ENCODE results near the gene ANGPTL7.
A peak's percentile ranks its signal among the peaks of the same experiment; 100 is the strongest.
"Not testable (repeated sequence)": the region's sequence is repeated elsewhere in the genome, so short reads cannot be mapped to it uniquely, and the experiment has no call there.

Gene ANGPTL7

GRCh38 chr1:11169202-11169601 is 20.0 kb upstream of the ANGPTL7 start:
- no peak for DNase-seq (ENCODE audit: low spot score)

GRCh38 chr1:11170102-11170501 is 19.1 kb upstream of the ANGPTL7 start:
- no peak for DNase-seq (ENCODE audit: low spot score)

DNA sequence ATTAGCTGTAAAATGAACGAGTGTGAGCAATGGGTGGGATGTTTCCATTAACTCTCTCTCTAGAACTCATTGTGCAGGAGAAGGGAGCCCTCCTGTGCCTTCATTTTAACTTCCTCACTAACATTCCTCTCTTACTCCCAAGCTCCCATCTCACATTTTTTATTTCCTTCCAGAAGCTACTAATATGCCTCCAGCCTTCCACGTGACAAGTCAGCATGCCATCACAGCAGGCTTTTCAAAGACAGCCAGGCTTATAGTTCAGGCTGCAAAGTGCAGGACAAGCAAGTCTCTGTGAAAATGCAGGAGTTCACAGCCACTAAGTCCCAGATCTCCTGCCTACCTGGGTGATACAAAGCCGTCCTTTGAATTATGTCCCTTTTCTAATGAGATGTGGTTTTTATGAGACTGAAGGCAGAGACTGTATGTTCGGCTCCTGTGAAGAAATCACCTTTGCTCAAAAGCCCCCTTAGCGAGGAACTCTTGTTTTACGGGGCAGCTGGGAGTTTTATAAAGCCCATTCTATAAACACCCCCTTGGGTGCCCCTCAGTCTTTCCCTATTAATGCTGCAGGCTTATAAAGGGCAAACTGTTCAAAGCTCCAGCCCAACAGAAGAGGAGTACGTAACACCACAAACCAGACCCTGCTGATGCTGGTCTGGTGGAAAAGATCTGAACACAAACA is 14.8 kb upstream of the ANGPTL7 start:
- DNase-seq (ENCODE audit: low spot score) = no peak

DNA sequence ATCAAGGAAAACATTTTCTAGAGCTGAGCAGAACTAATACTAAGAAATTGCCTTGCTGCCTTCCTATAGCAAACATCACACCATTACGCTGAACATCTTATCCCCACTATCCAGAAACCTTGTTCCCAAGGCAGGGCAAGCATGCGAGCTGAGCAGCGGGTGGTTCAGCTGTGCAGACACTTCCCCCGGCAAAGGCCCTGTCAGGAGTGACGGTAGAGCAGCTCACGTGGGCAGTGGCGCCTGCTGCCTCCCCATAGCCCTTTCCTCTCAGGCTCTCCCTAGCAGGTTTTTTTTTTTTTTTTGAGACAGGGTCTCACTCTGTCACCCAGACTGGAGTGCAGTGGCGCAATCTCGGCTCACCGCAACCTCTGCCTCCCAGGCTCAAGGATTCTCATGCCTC is 13.7 kb upstream of the ANGPTL7 start:
- DNase-seq (ENCODE audit: low spot score) = no peak

DNA sequence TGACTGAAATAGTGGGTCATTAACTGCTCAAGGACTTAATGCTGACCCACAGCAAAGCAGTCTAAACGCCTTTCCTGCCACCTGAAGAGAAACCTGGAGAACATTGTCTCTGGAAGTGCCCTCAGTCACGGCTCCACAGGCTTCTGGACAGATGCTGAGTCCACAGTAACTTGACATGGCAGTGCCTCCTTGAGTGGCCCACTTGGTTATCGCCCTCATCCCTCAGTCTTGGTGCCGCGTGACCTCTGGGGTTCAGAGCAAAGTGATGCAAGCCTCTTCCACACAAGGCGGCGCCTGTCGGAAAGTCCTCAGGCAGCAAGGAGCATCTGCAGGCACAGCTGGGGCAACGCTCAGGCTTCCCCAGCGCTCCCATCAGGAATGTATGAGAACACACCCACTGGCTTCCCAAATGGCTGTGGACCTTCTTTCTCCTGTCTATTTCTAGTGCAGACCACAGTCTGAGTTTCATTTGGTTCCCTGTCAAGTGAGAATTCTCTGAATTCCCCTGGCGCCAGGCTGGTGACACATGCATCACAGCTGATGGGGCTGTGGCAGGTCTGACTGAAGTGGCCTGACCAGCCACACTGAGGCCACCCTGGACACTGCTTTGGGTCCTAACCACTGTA is 13.0 kb upstream of the ANGPTL7 start:
- DNase-seq (ENCODE audit: low spot score) = no peak

- DNase-seq (ENCODE audit: low spot score) = no peak
Observed at GRCh38 chr1:11178021-11179015, 10.8 kb upstream of the ANGPTL7 start.

DNA sequence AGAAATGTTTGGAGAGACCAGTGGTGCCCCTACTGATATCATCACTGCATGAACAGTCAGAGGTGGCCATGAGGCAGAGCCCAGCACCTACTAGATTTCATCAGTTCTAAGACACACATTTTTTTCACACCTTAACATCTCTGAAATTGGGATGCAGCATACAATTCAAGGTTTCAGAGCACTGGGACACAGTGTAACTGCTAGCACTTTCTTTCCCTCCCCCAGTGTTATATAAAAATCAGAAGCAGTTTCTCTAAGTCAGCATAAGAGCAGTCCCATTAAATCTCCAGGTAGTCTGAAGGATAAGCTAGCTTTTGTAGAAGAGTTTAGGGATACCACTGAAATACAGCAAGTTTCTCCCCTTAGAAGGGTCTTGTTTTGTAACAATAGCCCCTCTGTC is 10.0 kb upstream of the ANGPTL7 start:
- no peak for DNase-seq (ENCODE audit: low spot score)

GRCh38 chr1:11179749-11180148 is 9.4 kb upstream of the ANGPTL7 start:
- not testable (repeated sequence) for DNase-seq (ENCODE audit: low spot score)

DNA sequence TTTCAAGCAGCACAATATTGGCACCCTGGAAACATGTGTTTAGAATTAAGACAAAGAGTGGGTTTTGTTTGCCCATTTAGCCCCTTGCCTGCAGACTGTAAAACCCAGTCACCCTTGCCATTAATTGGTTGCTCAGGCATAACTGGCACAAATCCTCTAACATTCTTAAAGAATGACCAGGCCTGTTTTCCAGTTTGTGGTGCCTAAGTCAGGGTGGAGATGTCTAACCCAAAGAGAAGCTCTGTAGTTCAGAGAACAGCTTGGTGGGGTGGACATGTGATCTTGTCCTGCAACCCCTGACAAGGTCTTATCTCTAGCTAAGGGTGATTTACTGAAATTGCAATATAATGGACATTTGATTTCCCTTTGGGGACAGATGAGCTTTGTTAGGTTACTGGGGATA is 8.8 kb upstream of the ANGPTL7 start:
- DNase-seq (ENCODE audit: low spot score) = no peak

DNA sequence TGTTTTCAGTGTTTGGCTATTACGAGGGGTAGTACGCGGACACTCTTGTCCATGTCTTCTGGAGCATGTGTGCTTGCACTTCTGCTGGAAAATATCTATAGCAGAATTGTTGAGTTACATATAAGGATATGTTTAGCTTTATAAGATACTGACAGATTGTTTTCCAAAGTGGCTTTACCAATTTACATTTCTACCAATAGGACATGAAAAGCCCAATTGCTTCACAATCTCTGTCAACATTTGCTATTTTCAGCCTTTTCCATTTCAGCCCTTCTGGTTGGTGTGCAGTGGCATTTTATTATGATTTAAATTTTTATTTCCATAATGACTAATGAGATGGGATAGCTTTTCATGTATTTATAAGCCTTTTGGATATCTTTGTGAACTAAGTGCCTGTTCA is 6.3 kb upstream of the ANGPTL7 start:
- DNase-seq (ENCODE audit: low spot score) = no peak

- no peak for DNase-seq (ENCODE audit: low spot score)
Observed at GRCh38 chr1:11184973-11185372, 4.2 kb upstream of the ANGPTL7 start.

GRCh38 chr1:11187000-11187399 is 2.2 kb upstream of the ANGPTL7 start:
- DNase-seq (ENCODE audit: low spot score) = no peak

- no peak for DNase-seq (ENCODE audit: low spot score)
Observed at GRCh38 chr1:11187494-11187893, 1.7 kb upstream of the ANGPTL7 start.

- no peak for DNase-seq (ENCODE audit: low spot score)
Observed at GRCh38 chr1:11187931-11188330, 1.2 kb upstream of the ANGPTL7 start.

DNA sequence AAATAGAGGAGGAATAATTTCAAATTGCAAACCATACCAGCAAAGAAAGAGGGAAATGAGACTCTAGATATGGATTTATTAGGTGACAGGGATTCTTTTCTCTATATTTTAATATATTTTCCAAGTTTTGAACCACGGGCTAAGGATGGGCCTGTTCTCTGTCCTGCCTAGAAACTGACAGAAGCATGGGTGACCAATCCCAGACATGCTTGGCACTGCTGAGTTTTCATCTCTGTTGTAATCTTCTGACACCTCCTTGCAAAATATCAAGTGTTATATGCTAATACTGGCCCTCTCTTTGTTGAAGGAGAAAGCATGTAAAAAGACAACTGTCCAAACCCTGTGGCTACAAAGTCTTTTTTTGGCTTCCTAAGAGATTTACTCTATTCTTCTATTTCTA is 774 bp upstream of the ANGPTL7 start:
- no peak for DNase-seq (ENCODE audit: low spot score)

DNA sequence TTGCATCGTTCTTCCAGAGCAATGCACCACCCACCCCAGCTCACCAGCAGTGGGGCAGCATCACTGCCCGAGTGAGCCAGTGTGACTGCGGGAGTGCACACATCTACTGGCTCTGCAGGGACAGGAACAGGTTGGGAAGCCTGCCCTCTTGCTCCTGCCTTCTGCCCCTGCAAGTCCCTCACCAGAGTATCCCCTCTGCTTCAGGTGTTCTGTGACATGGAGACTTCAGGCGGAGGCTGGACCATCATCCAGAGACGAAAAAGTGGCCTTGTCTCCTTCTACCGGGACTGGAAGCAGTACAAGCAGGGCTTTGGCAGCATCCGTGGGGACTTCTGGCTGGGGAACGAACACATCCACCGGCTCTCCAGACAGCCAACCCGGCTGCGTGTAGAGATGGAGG is 4.2 kb downstream of the ANGPTL7 start:
- no peak for DNase-seq (ENCODE audit: low spot score)

DNA sequence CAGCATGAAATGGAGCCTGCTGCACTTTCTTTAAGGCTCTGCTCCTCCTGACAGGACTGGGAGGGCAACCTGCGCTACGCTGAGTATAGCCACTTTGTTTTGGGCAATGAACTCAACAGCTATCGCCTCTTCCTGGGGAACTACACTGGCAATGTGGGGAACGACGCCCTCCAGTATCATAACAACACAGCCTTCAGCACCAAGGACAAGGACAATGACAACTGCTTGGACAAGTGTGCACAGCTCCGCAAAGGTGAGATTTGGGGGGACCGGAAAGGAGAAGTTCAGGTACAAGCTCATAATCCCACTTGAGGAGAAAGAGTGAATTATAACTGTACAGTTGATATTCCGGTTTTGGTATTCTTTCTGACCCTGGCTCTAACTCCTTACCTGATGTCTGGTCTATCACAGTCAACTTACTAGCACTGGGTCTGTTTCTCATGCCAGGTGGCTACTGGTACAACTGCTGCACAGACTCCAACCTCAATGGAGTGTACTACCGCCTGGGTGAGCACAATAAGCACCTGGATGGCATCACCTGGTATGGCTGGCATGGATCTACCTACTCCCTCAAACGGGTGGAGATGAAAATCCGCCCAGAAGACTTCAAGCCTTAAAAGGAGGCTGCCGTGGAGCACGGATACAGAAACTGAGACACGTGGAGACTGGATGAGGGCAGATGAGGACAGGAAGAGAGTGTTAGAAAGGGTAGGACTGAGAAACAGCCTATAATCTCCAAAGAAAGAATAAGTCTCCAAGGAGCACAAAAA is 5.4 kb downstream of the ANGPTL7 start:
- no peak for DNase-seq (ENCODE audit: low spot score)

GRCh38 chr1:11196945-11197344 is 7.8 kb downstream of the ANGPTL7 start:
- peak; percentile 4 for DNase-seq (ENCODE audit: low spot score)

GRCh38 chr1:11197359-11197758 is 8.2 kb downstream of the ANGPTL7 start:
- no peak for DNase-seq (ENCODE audit: low spot score)

DNA sequence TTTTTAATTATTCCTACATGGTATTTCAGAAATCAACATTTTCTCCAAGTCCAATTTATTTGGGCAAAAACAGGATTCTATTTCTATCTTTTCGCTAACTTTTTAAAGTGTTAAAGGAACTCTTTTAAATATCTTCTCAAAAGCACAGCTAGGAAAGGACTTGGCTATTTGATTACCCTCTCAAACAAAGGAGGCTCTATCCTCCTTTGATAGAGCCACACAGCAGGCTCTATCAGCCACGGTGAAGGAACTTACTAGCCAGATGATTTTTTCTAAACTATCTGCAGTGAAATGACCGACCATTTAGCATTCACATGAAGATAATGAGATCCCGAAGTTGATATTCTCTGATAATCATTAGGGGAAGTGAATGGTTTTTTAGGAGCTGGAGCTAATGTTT is 9.1 kb downstream of the ANGPTL7 start:
- no peak for DNase-seq (ENCODE audit: low spot score)

DNA sequence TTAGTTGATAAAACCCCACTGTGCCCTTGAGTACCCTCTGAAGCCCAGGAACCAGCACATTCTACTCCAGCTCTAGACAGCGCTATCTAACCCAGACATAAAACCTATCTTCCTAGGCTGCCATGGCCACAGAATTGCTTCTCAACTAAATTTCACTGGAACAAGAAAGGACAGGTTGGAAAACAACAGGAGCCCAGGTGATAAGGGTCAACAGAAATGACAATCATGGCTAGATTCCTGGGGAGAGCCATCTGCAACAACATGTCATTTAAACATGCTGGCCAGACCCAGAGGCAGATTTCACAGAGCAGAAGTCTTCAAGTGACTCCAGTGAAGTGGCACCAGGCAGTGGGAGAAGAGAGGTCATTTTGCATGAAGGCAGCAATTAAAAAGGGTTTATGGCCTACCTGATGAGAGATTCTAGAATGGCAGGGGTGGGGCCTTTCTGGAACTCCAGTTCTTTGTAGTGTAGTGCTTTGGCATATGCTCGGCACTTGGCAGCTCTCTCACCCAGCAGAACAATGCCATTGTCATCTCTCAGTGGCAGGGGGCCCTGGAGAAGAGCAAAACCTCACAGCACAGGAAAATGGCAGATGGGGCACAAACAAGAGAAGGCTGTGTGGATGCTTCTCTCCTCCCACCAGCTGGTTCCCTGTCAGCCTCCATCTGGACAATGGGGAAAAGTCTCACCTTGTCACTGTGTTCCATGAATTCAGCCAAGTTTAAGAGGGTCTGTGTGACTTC is 9.9 kb downstream of the ANGPTL7 start:
- no peak for DNase-seq (ENCODE audit: low spot score)

All from kidney capillary endothelial cell (primary cell).